GM12891 (cell line): ENCODE measurements around the gene PSMB10.

Experiments used
- DNase-seq: peaks from one replicate; pipeline ENCODE4 v3.0.0; 2011; ENCODE audit warnings: low spot score; ENCODE audit not compliant: insufficient read length
- FAIRE-seq: peaks from 2 replicates; lab custom pipeline; 2011; peaks lifted over from hg19 to GRCh38; lab: Jason Lieb, UNC
- PAX5 ChIP-seq: IDR thresholded peaks from 2 replicates; pipeline ENCODE4 v1.6.1; 2011; ENCODE audit warnings: low read length, moderate library complexity, mild to moderate bottlenecking; ENCODE audit not compliant: insufficient read depth, severe bottlenecking
- POLR2A ChIP-seq: IDR thresholded peaks from 2 replicates; pipeline ENCODE4 v1.6.1; 2011; ENCODE audit warnings: low read depth, low read length, control low read depth
- POLR2AphosphoS5 ChIP-seq: IDR thresholded peaks from 2 replicates; pipeline ENCODE4 v1.6.1; 2011; ENCODE audit warnings: low read depth, low read length, control low read depth
- POU2F2 ChIP-seq: IDR thresholded peaks from 2 replicates; pipeline ENCODE4 v1.6.1; 2011; ENCODE audit warnings: low read depth, mild to moderate bottlenecking, control low read depth, low read length, moderate library complexity
- SPI1 ChIP-seq: IDR thresholded peaks from 2 replicates; pipeline ENCODE4 v1.6.1; 2011; ENCODE audit warnings: low read depth, low read length, control low read depth
- TAF1 ChIP-seq: IDR thresholded peaks from 2 replicates; pipeline ENCODE4 v1.6.1; 2011; ENCODE audit warnings: low read depth, low read length, control low read depth

PSMB10 gene

GRCh38 chr16:67934306-67935100 is 2.1 kb downstream of the PSMB10 start:
- FAIRE-seq (no peak), DNase-seq (no peak)
- TF ChIP-seq TAF1 (no peak), SPI1 (no peak), POLR2AphosphoS5 (peak; percentile 43; the same call in 1 of the 2 replicates)

GRCh38 chr16:67933805-67934204 is 2.8 kb downstream of the PSMB10 start:
- FAIRE-seq: no peak
- TF ChIP-seq TAF1: no peak
- no peak; the same call in 1 of the 2 replicates for TF ChIP-seq POLR2A
- no peak for TF ChIP-seq PAX5
- TF ChIP-seq POLR2AphosphoS5: no peak; the same call in 1 of the 2 replicates
- no peak for TF ChIP-seq SPI1
- TF ChIP-seq POU2F2: no peak
- no peak for DNase-seq

GRCh38 chr16:67932462-67932840 is 4.2 kb downstream of the PSMB10 start:
- TF ChIP-seq TAF1 (no peak), PAX5 (no peak), POLR2A (no peak), SPI1 (no peak), POLR2AphosphoS5 (no peak)
- FAIRE-seq (no peak), DNase-seq (no peak)

GRCh38 chr16:67931712-67932461 is 4.8 kb downstream of the PSMB10 start, which contains the start of gene CTRL:
Gene CTRL, minus strand, starts transcription at chr16:67931862. Its CDS starts 10 bp downstream, at chr16:67931852.
- no peak for TF ChIP-seq POLR2AphosphoS5
- TF ChIP-seq SPI1: no peak
- no peak for TF ChIP-seq PAX5
- peak; percentile 38 for TF ChIP-seq POLR2A
- no peak for TF ChIP-seq TAF1
- 0 out of 2 replicates have a peak, but pooled peaks have one; percentile 4 for TF ChIP-seq POU2F2
- FAIRE-seq: no peak
- DNase-seq: no peak

GRCh38 chr16:67930678-67931211 is 5.9 kb downstream of the PSMB10 start:
- no peak for DNase-seq
- TF ChIP-seq POLR2AphosphoS5 (no peak; the same call in 1 of the 2 replicates), POLR2A (no peak), POU2F2 (no peak), PAX5 (no peak), TAF1 (no peak), SPI1 (no peak)
- no peak for FAIRE-seq

GRCh38 chr16:67930191-67930590 is 6.5 kb downstream of the PSMB10 start:
- DNase-seq: no peak
- FAIRE-seq: no peak
- TF ChIP-seq POU2F2: no peak
- TF ChIP-seq POLR2A: no peak
- no peak for TF ChIP-seq TAF1
- TF ChIP-seq PAX5: no peak
- TF ChIP-seq POLR2AphosphoS5: no peak
- TF ChIP-seq SPI1: no peak

GRCh38 chr16:67928561-67929364 is 7.9 kb downstream of the PSMB10 start:
- TF ChIP-seq POLR2A (peak; percentile 30; the same call in 1 of the 2 replicates), SPI1 (no peak), POLR2AphosphoS5 (peak; percentile 20)
- FAIRE-seq (peak; percentile 98), DNase-seq (peak; percentile 88)

GRCh38 chr16:67928147-67928546 is 8.5 kb downstream of the PSMB10 start:
- TF ChIP-seq SPI1: no peak
- TF ChIP-seq POLR2A: no peak
- no peak for TF ChIP-seq POLR2AphosphoS5
- peak; percentile 21; the same call in 1 of the 2 replicates for TF ChIP-seq POU2F2
- no peak for TF ChIP-seq PAX5
- DNase-seq (no peak), FAIRE-seq (no peak)
